Right lobe of liver (tissue), 6 donors: ENCODE results near the gene KRTAP12-2. TPM values are rescaled to one million over a fixed set of nuclear protein-coding genes. Genes with fewer than 3 reads are reported as not detected.

Source experiments
- ATAC-seq, 4 donors: fragments of 200-7000 bp; cut with Tn5 transposase; one replicate each; pipeline ENCODE4 v1.9.1; 2020; ENCODE audit warnings: mild to moderate bottlenecking in 4 of 4, moderate library complexity in 4 of 4
- DNase-seq, 3 donors: peaks; one replicate each; pipeline ENCODE4 v3.0.0-alpha.2; 2020
- H3K27ac ChIP-seq, 3 donors: fragments of 200-600 bp; one replicate each; pipeline ENCODE4 v1.8.0; 2022
- H3K27me3 ChIP-seq, 2 donors: fragments of 200-600 bp; one replicate each; pipeline ENCODE4 v1.8.0; 2022
- H3K36me3 ChIP-seq, 4 donors: fragments of 200-600 bp; sonication (generic) in 1 of 4; one replicate each; pipeline versions ENCODE4 v1.5.1 to v1.8.0; 2017 to 2022; ENCODE audit warnings: control low read depth in 1 of 4
- H3K4me1 ChIP-seq, 4 donors: fragments of 200-600 bp; sonication (generic) in 1 of 4; one replicate each; pipeline versions ENCODE4 v1.5.1 to v1.8.0; 2017 to 2022; ENCODE audit warnings: control low read depth in 1 of 4
- H3K4me3 ChIP-seq, 3 donors: fragments of 200-600 bp; one replicate each; pipeline ENCODE4 v1.8.0; 2022
- H3K9me3 ChIP-seq, 4 donors: fragments of 200-600 bp; sonication (generic) in 1 of 4; one replicate each; pipeline versions ENCODE4 v1.5.1 to v1.8.0; 2017 to 2022; ENCODE audit warnings: control low read depth in 1 of 4
- POLR2A ChIP-seq: fragments of 450-650 bp; IDR thresholded peaks from one replicate; pipeline ENCODE4 v1.6.1; 2017; ENCODE audit warnings: antibody characterized with exemption, mild to moderate bottlenecking
- WGBS: methylation state at CpG from one replicate; pipeline ENCODE4 v1.1.6; 2018; ENCODE audit warnings: low coverage, low lambda C conversion rate; ENCODE audit not compliant: insufficient coverage; ENCODE audit errors: missing lambda C conversion rate; 5-methylcytosine and 5-hydroxymethylcytosine counted together
- intact Hi-C, 2 donors: fragments of 100-400 bp; cut with DNase I; formaldehyde crosslinking; loops; one replicate each; pipeline versions ENCODE4 v1.11.2 to v1.14.1; 2022
- small RNA-seq, 2 experiments: library from RNA; depleted of rRNA; stranded (forward); fragments of <200 nt; gene quantifications; one replicate each; pipeline ENCODE3, GENCODE V24; 2016
- total RNA-seq, 6 experiments: library from RNA; depleted of rRNA in 2 of 6; stranded (reverse); fragments of >200 nt in 2 of 6; fragmentation: NEBNext Ultra II Directional in 3 of 6; extraction: Animal tissue kit (Norgen Biotek cat#: 25700) in 3 of 6; gene quantifications; one replicate each; pipeline versions ENCODE4 v1.1.0 to v1.2.4, GENCODE V29; 2016 to 2023
- TF ChIP-seq, protein P1 (sequence below), 4 donors: fragments of 200-600 bp in 3 of 4; fragments of 450-650 bp in 1 of 4; IDR thresholded peaks; one replicate each; pipeline versions ENCODE4 v1.5.1 to v1.8.0; 2016 to 2022; ENCODE audit warnings: antibody characterized with exemption in 4 of 4, mild to moderate bottlenecking in 2 of 4
- donor health status: DM: no; HTN: yes; CAD: no.
- donor health status: DM: no; HTN: no; CAD: no.
- donor health status: DM: no; HTN: no; CAD: no.
- donor health status: DM: no; HTN: yes; CAD: no.
- donor health status: DM: no; HTN: yes; CAD: no.

KRTAP12-2 gene
- total RNA-seq, 6 experiments from 2014 or later, result not detected

DNA sequence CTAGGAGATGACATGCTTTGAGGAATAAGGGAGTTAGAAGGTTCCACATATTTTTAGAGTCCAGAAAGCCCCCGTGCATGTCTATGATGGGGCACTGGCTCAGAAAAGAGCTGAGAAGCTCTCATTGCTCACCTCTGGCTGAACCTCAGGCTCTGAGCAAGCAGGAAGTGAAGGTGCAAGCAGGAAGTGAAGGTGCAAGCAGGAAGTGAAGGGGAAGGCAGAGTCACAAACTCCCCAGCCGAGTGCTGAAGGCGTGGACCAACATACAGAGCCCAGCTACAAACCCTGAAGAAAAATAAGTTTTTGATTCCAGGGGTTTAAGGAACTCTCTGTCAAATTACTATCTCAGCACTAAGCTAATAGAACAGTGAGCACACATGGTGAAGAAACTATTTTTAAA is 47.8 kb downstream of the KRTAP12-2 start:
- no peak overlapping the region for H3K27ac ChIP-seq
- DNase-seq (peak in 1 of 3 donors; percentile 44), ATAC-seq (peak; percentile 26 to 58 (median 38))
- no peaks in the 10 kb centered on the region for H3K36me3 ChIP-seq
- no peak overlapping the region for H3K4me3 ChIP-seq
- H3K27me3 ChIP-seq, result no peaks in the 10 kb centered on the region
- no peaks in the 10 kb centered on the region for H3K9me3 ChIP-seq
- no peaks in the 10 kb centered on the region for H3K4me1 ChIP-seq
- no peak for TF ChIP-seq POLR2A
- TF ChIP-seq, protein P1, sequence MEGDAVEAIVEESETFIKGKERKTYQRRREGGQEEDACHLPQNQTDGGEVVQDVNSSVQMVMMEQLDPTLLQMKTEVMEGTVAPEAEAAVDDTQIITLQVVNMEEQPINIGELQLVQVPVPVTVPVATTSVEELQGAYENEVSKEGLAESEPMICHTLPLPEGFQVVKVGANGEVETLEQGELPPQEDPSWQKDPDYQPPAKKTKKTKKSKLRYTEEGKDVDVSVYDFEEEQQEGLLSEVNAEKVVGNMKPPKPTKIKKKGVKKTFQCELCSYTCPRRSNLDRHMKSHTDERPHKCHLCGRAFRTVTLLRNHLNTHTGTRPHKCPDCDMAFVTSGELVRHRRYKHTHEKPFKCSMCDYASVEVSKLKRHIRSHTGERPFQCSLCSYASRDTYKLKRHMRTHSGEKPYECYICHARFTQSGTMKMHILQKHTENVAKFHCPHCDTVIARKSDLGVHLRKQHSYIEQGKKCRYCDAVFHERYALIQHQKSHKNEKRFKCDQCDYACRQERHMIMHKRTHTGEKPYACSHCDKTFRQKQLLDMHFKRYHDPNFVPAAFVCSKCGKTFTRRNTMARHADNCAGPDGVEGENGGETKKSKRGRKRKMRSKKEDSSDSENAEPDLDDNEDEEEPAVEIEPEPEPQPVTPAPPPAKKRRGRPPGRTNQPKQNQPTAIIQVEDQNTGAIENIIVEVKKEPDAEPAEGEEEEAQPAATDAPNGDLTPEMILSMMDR (IDR thresholded peaks at IDR 0.05), result no peak
- WGBS, result 59% methylated on average over 3 of the region's 3 CpGs
- intact Hi-C loops, result no loop called here

DNA sequence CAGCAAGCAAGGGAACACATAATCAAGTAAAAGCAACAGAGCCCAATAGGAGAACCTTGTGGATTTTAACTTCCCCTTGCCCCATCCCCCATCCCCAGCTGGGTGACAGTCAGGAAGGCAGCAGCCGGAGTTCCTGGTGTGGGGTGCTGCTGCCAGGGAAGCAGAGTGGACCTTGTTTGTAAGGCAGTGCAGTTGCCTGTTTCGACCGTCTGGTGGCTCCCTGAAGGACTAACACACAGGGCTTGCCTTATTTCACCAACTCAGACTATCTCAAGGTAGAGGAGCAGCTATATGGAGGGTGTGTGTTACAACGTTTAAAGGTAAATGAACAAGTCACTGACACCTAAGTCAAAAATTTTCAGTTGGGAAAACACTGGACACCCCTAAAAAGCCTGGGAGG is 48.2 kb downstream of the KRTAP12-2 start:
- 10% methylated on average over 2 of the region's 4 CpGs for WGBS
- H3K4me3 ChIP-seq, result no peak overlapping the region
- H3K27ac ChIP-seq, result no peak overlapping the region
- no peaks in the 10 kb centered on the region for H3K36me3 ChIP-seq
- DNase-seq (peak in 1 of 3 donors; percentile 57), ATAC-seq (peak; percentile 56 to 80 (median 74))
- H3K9me3 ChIP-seq, result no peaks in the 10 kb centered on the region
- no peaks in the 10 kb centered on the region for H3K4me1 ChIP-seq
- TF ChIP-seq, protein P1 (IDR thresholded peaks at IDR 0.05), result peak; percentile 7 to 36 (median 30)
- TF ChIP-seq POLR2A, result no peak
- intact Hi-C loops, result no loop called here
- no peaks in the 10 kb centered on the region for H3K27me3 ChIP-seq

DNA sequence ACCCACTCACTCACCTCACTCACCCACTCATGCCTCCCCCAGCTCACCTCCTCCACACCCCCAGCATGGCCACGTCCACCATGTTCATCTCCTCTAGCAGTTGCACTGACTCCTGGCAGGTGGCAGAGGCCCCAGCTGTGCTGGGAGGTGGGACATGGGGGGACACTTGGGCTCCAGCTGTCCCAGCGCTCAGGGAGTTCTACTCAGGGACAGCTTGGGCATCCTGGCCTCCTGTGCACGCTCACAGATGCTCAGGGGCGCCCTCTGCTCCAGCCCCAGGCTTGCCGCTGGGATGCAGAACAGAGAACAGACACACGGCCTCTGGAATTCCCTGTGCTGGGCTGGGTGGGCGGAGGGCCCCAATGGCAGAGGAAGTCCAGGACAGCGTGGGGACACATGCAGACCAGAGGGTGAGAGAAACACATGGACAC is 49.6 kb downstream of the KRTAP12-2 start:
- ATAC-seq, result no peak
- no peaks in the 10 kb centered on the region for H3K9me3 ChIP-seq
- no peaks in the 10 kb centered on the region for H3K27me3 ChIP-seq
- H3K27ac ChIP-seq, result no peak overlapping the region
- 69% methylated on average over 4 of the region's 8 CpGs for whole genome bisulfite sequencing
- intact Hi-C loops, result no loop called here
- H3K4me1 ChIP-seq, result no peaks in the 10 kb centered on the region
- TF ChIP-seq, protein P1 (IDR thresholded peaks at IDR 0.05), result no peak
- TF ChIP-seq POLR2A, result no peak
- DNase-seq, result no peak
- no peak overlapping the region for H3K4me3 ChIP-seq
- no peaks in the 10 kb centered on the region for H3K36me3 ChIP-seq

DNA sequence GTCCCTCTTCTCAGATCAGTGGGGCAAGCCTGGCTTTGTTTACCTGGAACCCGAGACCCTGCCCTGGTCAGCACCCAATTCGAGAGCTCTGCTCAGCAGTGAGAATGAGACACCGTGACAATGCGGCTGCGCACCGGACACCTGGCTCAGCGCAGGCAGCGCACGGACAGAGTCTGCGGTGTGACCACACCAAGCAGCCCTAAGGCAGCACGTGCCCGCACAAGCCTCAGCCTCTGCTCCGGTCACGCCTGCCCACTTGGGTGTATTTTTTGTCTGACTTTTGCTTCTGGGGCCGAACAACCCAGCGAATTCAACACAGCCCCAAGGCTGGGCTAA is 50.2 kb downstream of the KRTAP12-2 start:
- DNase-seq, result no peak
- Histone ChIP-seq H3K9me3 (no peaks in the 10 kb centered on the region), H3K27ac (no peak overlapping the region), H3K36me3 (no peaks in the 10 kb centered on the region), H3K4me1 (no peaks in the 10 kb centered on the region), H3K4me3 (no peak overlapping the region), H3K27me3 (no peaks in the 10 kb centered on the region)
- intact Hi-C loops, result no loop called here
- TF ChIP-seq, protein P1 (IDR thresholded peaks at IDR 0.05), result no peak
- no peak for TF ChIP-seq POLR2A
- WGBS, result 80% methylated on average over 1 of the region's 16 CpGs
- ATAC-seq, result no peak

Small RNA genes lying within 50 kb of the gene (small RNA-seq; reads per million reads assigned to genes)
- gene KRTAP12-6P, result 0 reads per million in 2 experiments

Other genes starting within 250 kb of the KRTAP12-2 start
- gene LRRC3, start 211.4 kb downstream of the KRTAP12-2 start, total RNA-seq, result 10 to 100 TPM in 5 of 6 experiments, 1 to 10 TPM in 1; 7.5 to 19.3 (median 13.9) TPM
- not detected for gene KRTAP10-1, start 126.7 kb downstream of the KRTAP12-2 start, total RNA-seq
- not detected for gene KRTAP10-2, start 115.4 kb downstream of the KRTAP12-2 start, total RNA-seq
- gene KRTAP10-3, start 108.1 kb downstream of the KRTAP12-2 start, total RNA-seq, result not detected
- not detected for gene KRTAP10-4, start 93.2 kb downstream of the KRTAP12-2 start, total RNA-seq
- not detected for gene KRTAP10-5, start 86.3 kb downstream of the KRTAP12-2 start, total RNA-seq
- gene KRTAP10-6, start 74.4 kb downstream of the KRTAP12-2 start, total RNA-seq, result not detected
- not detected for gene KRTAP10-7, start 66.3 kb downstream of the KRTAP12-2 start, total RNA-seq
- gene KRTAP10-8, start 54.8 kb downstream of the KRTAP12-2 start, total RNA-seq, result not detected
- gene KRTAP10-9, start 39.8 kb downstream of the KRTAP12-2 start, total RNA-seq, result not detected
- not detected for gene KRTAP10-10, start 29.6 kb downstream of the KRTAP12-2 start, total RNA-seq
- not detected for gene KRTAP10-11, start 20.5 kb downstream of the KRTAP12-2 start, total RNA-seq
- not detected for gene KRTAP12-4, start 12.3 kb downstream of the KRTAP12-2 start, total RNA-seq
- gene KRTAP12-3, start 9.0 kb downstream of the KRTAP12-2 start, total RNA-seq, result not detected
- not detected for gene KRTAP12-1, start 15.2 kb upstream of the KRTAP12-2 start, total RNA-seq
- not detected for gene KRTAP10-12, start 30.2 kb upstream of the KRTAP12-2 start, total RNA-seq
- not detected for gene TSPEAR, start 44.6 kb upstream of the KRTAP12-2 start, total RNA-seq
- gene UBE2G2, start 134.9 kb upstream of the KRTAP12-2 start, total RNA-seq, result 10 to 100 TPM; 41.5 to 54.6 (median 49.9) TPM
- gene SUMO3, start 151.1 kb upstream of the KRTAP12-2 start, total RNA-seq, result 10 to 100 TPM; 33.4 to 41.2 (median 36.6) TPM
- gene PTTG1IP, start 206.8 kb upstream of the KRTAP12-2 start, total RNA-seq, result 100 to 1,000 TPM in 3 of 6 experiments, 10 to 100 TPM in 3; 54.3 to 195 (median 140) TPM